Immature natural killer cell (primary cell): ENCODE measurements around the gene LRRK1. TPM values are rescaled to one million over a fixed set of nuclear protein-coding genes. Genes with fewer than 3 reads are reported as not detected.

Source experiments
- DNase-seq, 3 donors: peaks; one replicate each; pipeline ENCODE4 v3.0.0; 2022; ENCODE audit warnings: mixed read lengths in 1 of 3
- H3K27ac Mint-ChIP-seq, 6 donors: one replicate each; pipeline ENCODE4 v1.8.0; 2020; ENCODE audit warnings: mixed read lengths in 6 of 6, mild to moderate bottlenecking in 5 of 6, inconsistent platforms in 4 of 6, moderate library complexity in 3 of 6
- H3K27me3 Mint-ChIP-seq, 3 donors: one replicate each; pipeline ENCODE4 v1.8.0; 2020 to 2021; ENCODE audit warnings: low read depth in 3 of 3, mild to moderate bottlenecking in 3 of 3, mixed read lengths in 3 of 3, moderate library complexity in 3 of 3, inconsistent platforms in 1 of 3
- H3K36me3 Mint-ChIP-seq, 3 donors: one replicate each; pipeline ENCODE4 v1.8.0; 2020; ENCODE audit warnings: mixed read lengths in 3 of 3, inconsistent platforms in 2 of 3, mild to moderate bottlenecking in 2 of 3
- H3K4me1 Mint-ChIP-seq, 2 donors: one replicate each; pipeline ENCODE4 v1.8.0; 2020; ENCODE audit warnings: inconsistent platforms in 2 of 2, mild to moderate bottlenecking in 2 of 2, mixed read lengths in 2 of 2, moderate library complexity in 1 of 2
- H3K4me3 Mint-ChIP-seq, 5 donors: one replicate each; pipeline ENCODE4 v1.8.0; 2020; ENCODE audit warnings: mild to moderate bottlenecking in 5 of 5, mixed read lengths in 5 of 5, inconsistent platforms in 3 of 5, moderate library complexity in 3 of 5
- H3K9me3 Mint-ChIP-seq, 6 donors: one replicate each; pipeline ENCODE4 v1.8.0; 2020; ENCODE audit warnings: mild to moderate bottlenecking in 6 of 6, mixed read lengths in 6 of 6, inconsistent platforms in 4 of 6, moderate library complexity in 3 of 6
- polyA plus RNA-seq, 3 donors: library from polyadenylated mRNA; unstranded; fragments of 300-500 nt; fragmentation: Illumina TruSeq; gene quantifications; one replicate each; pipeline ENCODE4 v1.2.3, GENCODE V29; 2021

The LRRK1 gene, protein sequence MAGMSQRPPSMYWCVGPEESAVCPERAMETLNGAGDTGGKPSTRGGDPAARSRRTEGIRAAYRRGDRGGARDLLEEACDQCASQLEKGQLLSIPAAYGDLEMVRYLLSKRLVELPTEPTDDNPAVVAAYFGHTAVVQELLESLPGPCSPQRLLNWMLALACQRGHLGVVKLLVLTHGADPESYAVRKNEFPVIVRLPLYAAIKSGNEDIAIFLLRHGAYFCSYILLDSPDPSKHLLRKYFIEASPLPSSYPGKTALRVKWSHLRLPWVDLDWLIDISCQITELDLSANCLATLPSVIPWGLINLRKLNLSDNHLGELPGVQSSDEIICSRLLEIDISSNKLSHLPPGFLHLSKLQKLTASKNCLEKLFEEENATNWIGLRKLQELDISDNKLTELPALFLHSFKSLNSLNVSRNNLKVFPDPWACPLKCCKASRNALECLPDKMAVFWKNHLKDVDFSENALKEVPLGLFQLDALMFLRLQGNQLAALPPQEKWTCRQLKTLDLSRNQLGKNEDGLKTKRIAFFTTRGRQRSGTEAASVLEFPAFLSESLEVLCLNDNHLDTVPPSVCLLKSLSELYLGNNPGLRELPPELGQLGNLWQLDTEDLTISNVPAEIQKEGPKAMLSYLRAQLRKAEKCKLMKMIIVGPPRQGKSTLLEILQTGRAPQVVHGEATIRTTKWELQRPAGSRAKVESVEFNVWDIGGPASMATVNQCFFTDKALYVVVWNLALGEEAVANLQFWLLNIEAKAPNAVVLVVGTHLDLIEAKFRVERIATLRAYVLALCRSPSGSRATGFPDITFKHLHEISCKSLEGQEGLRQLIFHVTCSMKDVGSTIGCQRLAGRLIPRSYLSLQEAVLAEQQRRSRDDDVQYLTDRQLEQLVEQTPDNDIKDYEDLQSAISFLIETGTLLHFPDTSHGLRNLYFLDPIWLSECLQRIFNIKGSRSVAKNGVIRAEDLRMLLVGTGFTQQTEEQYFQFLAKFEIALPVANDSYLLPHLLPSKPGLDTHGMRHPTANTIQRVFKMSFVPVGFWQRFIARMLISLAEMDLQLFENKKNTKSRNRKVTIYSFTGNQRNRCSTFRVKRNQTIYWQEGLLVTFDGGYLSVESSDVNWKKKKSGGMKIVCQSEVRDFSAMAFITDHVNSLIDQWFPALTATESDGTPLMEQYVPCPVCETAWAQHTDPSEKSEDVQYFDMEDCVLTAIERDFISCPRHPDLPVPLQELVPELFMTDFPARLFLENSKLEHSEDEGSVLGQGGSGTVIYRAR (N-terminal part only)
- polyA plus RNA-seq: under 1 TPM in 1 of 3 donors, not detected in 2; 0.02 TPM

DNA sequence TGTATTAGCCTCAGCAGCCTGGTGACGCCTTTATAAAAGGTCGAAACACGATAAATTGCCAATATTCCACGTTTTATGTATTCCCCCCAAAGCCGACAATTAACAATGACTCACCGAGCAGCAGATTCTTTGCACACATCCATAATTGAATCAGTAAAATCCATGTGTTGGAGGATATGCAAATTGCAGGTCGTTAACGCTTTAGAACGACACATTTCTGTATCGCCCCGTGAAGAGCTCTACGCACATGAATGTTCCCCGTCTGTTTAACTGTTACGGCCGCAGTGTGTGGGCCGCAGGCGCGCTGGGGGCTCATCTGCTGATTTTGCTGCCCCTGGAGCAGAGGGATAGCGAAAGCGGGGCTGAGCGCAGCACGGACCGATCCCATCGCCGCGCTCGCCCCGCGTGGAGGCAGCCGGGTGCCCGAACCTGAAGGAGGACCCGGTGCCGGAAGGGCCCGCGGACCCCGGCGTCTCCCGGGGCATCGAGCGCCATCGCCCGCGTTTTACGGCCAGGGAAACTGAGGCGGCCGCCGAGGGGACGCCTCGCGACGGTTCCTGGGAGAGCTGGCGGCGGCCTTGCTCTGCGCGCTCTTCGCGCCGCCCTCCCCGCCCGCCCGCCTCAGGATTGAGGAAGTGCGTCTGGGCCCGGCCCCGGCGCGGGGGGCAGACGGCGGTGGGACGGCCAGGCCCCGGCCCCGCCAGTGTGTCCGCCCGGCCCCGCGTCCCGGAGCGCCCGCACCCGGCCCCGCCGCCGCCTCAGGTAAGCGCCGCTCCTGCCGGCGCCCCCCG is at the start of gene LRRK1:
LRRK1 (plus strand) TSS at position 668 of the 791 bp plus-strand sequence. CDS start 5,276 bp downstream, outside the sequence.
- no peaks in the 10 kb centered on the region for H3K9me3 Mint-ChIP-seq
- H3K27ac Mint-ChIP-seq: no peak within 1 kb of the TSS
- H3K4me3 Mint-ChIP-seq: peak within 1 kb of the TSS; percentile 64 to 80 (median 69)
- H3K36me3 Mint-ChIP-seq: no peaks in the 10 kb centered on the region
- peaks cover 17 to 24% (median 21%) of the 10 kb centered on the region in 3 donors for H3K27me3 Mint-ChIP-seq
- peaks cover 15 to 17% of the 10 kb centered on the region in 2 donors for H3K4me1 Mint-ChIP-seq
- no peak for DNase-seq

DNA sequence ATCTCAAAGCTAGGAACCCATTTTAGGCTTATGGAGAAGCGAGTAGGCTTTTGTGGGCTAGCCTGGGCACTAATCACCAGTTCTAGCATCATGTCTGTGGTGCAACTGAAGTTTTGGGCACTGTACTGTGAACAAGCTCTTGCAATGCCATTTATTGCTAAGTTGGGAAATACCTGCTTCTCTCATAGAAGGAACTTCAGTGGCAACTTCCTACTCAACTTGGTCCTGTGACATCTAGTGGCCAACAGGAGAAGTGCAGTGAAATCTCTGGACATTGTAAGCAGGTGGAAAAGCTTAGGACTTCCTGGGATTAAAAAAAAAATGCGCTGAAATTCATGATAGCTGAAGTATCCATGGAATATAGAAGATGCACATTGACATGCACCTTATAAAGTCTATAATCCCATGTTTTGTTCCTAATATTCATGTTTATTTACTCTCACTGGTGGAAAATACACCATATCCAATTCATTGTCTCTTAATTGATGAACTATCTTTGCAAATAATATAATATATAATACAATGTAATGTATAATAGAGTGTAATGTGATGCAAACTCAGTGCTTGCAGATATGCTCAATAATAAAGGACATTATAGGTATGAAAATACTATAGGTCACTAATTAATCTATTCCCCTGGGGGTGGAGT is 46.0 kb upstream of the LRRK1 start:
- Mint-ChIP-seq H3K4me1 (no peaks in the 10 kb centered on the region), H3K36me3 (no peaks in the 10 kb centered on the region), H3K9me3 (no peaks in the 10 kb centered on the region), H3K27ac (no peak overlapping the region), H3K4me3 (no peak overlapping the region), H3K27me3 (peaks cover 2 to 4% (median 4%) of the 10 kb centered on the region in 3 donors)
- peak; percentile 23 to 34 (median 29) for DNase-seq

DNA sequence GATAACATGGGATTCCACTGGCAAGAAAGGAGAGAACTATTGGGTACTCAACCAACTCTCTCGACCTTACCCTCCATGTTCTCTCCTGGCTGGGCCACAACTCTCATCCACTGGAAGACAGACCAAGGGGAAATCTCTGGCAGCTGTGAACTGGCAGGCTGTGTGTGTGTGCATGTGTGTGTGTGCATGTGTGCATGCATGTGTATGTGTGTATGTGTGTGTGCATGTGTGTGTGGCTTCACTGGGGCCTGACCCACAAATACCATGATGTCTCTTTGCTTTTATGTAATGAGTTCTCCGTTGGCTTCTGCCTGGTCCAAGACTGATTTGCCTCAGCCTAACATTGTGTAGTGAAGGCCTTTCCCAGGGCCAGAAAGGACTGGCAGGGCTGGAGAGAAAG is 43.7 kb upstream of the LRRK1 start:
- Mint-ChIP-seq H3K9me3 (no peaks in the 10 kb centered on the region), H3K4me1 (peaks cover 0 to 2% of the 10 kb centered on the region in 2 donors), H3K36me3 (no peaks in the 10 kb centered on the region), H3K4me3 (no peak overlapping the region), H3K27ac (no peak overlapping the region), H3K27me3 (peaks cover 3 to 9% (median 8%) of the 10 kb centered on the region in 3 donors)
- no peak for DNase-seq

- H3K27me3 Mint-ChIP-seq: peaks cover 4 to 11% (median 8%) of the 10 kb centered on the region in 3 donors
- H3K27ac Mint-ChIP-seq: no peak overlapping the region
- H3K4me3 Mint-ChIP-seq: no peak overlapping the region
- H3K36me3 Mint-ChIP-seq: no peaks in the 10 kb centered on the region
- H3K4me1 Mint-ChIP-seq: peaks cover 0 to 5% of the 10 kb centered on the region in 2 donors
- DNase-seq: no peak
- H3K9me3 Mint-ChIP-seq: no peaks in the 10 kb centered on the region
Observed at GRCh38 chr15:100875976-100876375, 43.2 kb upstream of the LRRK1 start.

GRCh38 chr15:100877551-100877950 is 41.6 kb upstream of the LRRK1 start:
- Mint-ChIP-seq H3K27ac (no peak overlapping the region), H3K4me1 (peaks cover 0 to 5% of the 10 kb centered on the region in 2 donors), H3K27me3 (peaks cover 4 to 14% (median 11%) of the 10 kb centered on the region in 3 donors), H3K4me3 (no peak overlapping the region), H3K9me3 (no peaks in the 10 kb centered on the region), H3K36me3 (no peaks in the 10 kb centered on the region)
- no peak for DNase-seq

DNA sequence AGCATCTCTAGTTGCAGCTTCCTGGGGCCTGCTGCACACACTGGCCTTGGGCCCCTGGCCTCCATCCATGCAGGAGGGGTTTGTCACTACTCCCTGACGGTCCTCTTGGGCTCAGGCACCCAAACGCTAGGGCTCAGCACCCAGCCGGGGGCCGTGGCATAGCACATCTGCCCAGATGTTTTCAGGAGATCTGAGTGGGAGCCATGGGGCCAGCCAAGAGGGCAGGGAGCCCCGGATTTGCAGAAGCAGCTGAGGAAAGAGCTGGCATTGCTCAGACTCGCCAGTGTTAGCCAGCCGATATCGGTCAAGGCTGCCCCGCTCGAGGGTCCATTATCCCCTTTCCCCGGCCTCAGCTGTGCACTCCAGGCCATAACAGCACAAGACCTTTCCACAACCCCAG is 41.0 kb upstream of the LRRK1 start:
- no peak overlapping the region for H3K27ac Mint-ChIP-seq
- DNase-seq: no peak
- H3K4me3 Mint-ChIP-seq: peak overlapping the region in 1 of 5 donors; percentile 21
- peaks cover 4 to 15% (median 12%) of the 10 kb centered on the region in 3 donors for H3K27me3 Mint-ChIP-seq
- H3K36me3 Mint-ChIP-seq: no peaks in the 10 kb centered on the region
- H3K9me3 Mint-ChIP-seq: no peaks in the 10 kb centered on the region
- peaks cover 0 to 5% of the 10 kb centered on the region in 2 donors for H3K4me1 Mint-ChIP-seq

DNA sequence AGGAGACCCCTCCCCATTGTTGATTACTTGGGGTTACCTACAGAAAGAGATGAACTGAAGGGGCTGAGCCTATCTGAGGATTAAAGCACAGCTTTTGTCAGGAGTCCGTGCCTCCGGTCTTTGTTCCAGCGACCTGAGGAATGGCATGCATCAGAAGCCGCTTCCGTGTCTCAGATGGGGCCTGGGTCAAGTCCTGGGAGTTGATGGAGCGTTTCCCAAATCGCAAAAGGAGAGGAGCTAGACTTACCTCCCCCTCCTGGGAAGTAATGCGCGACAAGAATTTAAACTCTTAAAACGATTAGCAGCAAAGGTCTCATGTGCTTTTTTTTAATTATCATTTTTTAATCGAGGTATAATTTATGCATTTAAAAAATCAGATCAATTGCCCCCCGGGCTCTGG is 40.5 kb upstream of the LRRK1 start:
- peaks cover 0 to 5% of the 10 kb centered on the region in 2 donors for H3K4me1 Mint-ChIP-seq
- DNase-seq: no peak
- no peaks in the 10 kb centered on the region for H3K9me3 Mint-ChIP-seq
- H3K27ac Mint-ChIP-seq: no peak overlapping the region
- peak overlapping the region; percentile 9 to 42 (median 29) for H3K4me3 Mint-ChIP-seq
- no peaks in the 10 kb centered on the region for H3K36me3 Mint-ChIP-seq
- H3K27me3 Mint-ChIP-seq: peaks cover 4 to 15% (median 12%) of the 10 kb centered on the region in 3 donors

DNA sequence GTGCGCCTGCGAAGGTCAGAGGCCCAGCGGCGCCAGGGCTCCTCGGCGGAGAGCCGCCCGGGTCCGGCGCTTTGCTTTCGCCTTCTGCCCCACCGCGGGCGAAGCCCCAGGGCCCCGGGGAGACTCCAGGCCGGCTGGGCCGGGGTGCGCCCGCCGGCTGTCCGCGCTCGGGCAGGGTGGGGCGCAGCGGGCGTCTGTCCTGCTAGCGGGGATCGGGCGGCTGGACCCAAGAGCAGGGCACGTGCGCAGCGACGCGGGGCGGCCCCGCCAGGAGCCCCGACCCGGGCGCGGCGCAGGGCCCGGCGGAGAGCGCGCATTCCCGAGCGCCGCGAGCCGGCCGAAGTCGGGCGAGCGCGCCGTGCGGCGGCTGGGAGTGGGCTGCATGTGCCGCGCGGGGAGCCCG is 40.1 kb upstream of the LRRK1 start:
- DNase-seq: no peak
- Mint-ChIP-seq H3K9me3 (no peaks in the 10 kb centered on the region), H3K36me3 (no peaks in the 10 kb centered on the region), H3K4me1 (peaks cover 0 to 5% of the 10 kb centered on the region in 2 donors), H3K27ac (no peak overlapping the region), H3K4me3 (no peak overlapping the region), H3K27me3 (peaks cover 4 to 16% (median 13%) of the 10 kb centered on the region in 3 donors)

DNA sequence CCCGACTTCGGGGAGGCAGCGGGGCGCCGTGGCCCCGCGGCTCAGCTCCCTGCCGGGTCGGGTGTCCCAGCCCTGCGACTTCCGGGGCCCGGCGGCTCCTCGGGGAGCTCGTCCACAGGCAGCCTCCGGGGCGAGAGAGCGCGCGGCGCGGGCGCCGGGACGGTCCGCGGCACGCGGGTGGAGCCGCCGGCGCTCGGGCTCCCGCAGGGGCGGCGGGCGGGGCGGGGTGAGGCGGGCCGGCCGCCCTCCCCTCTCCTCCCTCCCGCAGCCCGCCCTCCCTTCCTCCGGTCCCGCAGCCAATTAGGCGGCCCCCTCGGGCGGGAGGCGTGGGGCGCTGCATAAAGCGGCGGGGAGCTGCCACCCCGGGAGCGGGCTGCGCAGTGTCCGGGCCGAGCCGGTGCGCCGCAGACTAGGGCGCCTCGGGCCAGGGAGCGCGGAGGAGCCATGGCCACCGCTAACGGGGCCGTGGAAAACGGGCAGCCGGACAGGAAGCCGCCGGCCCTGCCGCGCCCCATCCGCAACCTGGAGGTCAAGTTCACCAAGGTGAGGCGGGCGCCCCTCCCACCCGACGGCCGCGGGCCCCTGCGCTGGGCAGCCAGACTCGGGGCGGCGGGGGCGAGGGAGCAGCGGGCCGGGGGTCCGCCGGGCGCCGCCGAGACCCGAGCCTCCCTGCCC is 39.6 kb upstream of the LRRK1 start, which contains the start of gene ALDH1A3:
ALDH1A3 (plus strand) TSS at position 368 of the 675 bp plus-strand sequence; CDS start at position 445, 77 bp downstream.
- Mint-ChIP-seq H3K4me3 (peak within 1 kb of the TSS; percentile 9 to 42 (median 29)), H3K27ac (no peak within 1 kb of the TSS), H3K36me3 (no peaks in the 10 kb centered on the region), H3K9me3 (no peaks in the 10 kb centered on the region), H3K4me1 (peaks cover 0 to 5% of the 10 kb centered on the region in 2 donors), H3K27me3 (peaks cover 4 to 17% (median 16%) of the 10 kb centered on the region in 3 donors)
- DNase-seq: no peak

DNA sequence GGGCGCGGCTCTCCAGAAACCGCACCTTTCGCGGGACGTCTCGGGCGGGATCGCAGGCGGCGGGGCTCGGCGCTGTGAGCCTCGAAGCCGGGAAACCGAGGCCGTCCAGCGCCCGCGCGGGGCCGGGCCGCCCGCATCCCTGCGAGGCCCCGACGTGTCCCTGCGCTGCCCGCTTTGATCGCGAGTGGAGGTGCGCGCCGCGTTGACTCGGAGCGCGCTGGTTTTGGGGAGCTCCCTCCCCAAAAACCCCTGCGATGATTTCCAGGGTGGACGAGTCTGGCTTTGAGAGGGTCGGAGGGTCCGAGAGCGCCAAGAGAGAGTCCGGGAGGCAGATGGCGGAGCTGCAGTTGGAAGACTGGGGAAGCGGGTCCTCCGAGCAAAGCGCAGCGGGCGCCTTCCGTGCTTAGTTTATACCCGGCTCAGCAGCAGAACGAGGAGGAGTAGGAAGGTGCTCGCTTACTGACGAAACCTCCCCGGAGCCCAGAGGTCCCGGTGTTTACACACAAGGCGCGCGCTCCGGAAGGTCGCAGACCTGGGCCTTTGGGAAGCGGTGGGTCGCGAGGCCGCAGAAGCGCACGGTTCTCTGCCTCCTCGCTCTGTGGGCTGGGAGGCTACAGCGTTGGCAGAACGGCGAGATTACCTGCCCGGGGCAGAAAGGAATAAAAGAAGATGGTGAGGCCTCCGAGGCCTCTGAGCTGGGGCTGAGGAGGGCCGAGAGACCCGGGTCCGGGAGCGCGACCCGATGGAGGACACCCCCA is 38.8 kb upstream of the LRRK1 start:
- H3K27ac Mint-ChIP-seq: no peak overlapping the region
- H3K27me3 Mint-ChIP-seq: peaks cover 4 to 21% (median 20%) of the 10 kb centered on the region in 3 donors
- H3K4me1 Mint-ChIP-seq: peaks cover 0 to 5% of the 10 kb centered on the region in 2 donors
- peak overlapping the region in 1 of 5 donors; percentile 1 for H3K4me3 Mint-ChIP-seq
- no peaks in the 10 kb centered on the region for H3K9me3 Mint-ChIP-seq
- no peak for DNase-seq
- no peaks in the 10 kb centered on the region for H3K36me3 Mint-ChIP-seq

GRCh38 chr15:100880897-100881242 is 38.3 kb upstream of the LRRK1 start:
- no peak overlapping the region for H3K27ac Mint-ChIP-seq
- H3K4me1 Mint-ChIP-seq: peaks cover 0 to 5% of the 10 kb centered on the region in 2 donors

More at GRCh38 chr15:100880897-100881242, 38.3 kb upstream of the LRRK1 start:
- H3K9me3 Mint-ChIP-seq: no peaks in the 10 kb centered on the region
- H3K36me3 Mint-ChIP-seq: no peaks in the 10 kb centered on the region
- peak overlapping the region in 2 of 5 donors; percentile 28 to 47 for H3K4me3 Mint-ChIP-seq
- H3K27me3 Mint-ChIP-seq: peaks cover 4 to 21% (median 21%) of the 10 kb centered on the region in 3 donors
- no peak for DNase-seq
